IMR-90 (cell line): ENCODE results near the gene CHAT.

Experiments
- CEBPB ChIP-seq: IDR thresholded peaks from 2 replicates; pipeline ENCODE4 v1.6.1; 2012; ENCODE audit warnings: low read depth, low read length, improper control_type of control experiment
- CTCF ChIP-seq: conservative IDR thresholded peaks from 2 replicates; pipeline ENCODE4 v1.5.1; 2012; ENCODE audit warnings: mild to moderate bottlenecking, low read depth, low read length, improper control_type of control experiment
- POLR2A ChIP-seq: IDR thresholded peaks from 2 replicates; pipeline ENCODE4 v1.6.1; 2012; ENCODE audit warnings: mild to moderate bottlenecking, low read depth, low read length
- RAD21 ChIP-seq: IDR thresholded peaks from 2 replicates; pipeline ENCODE4 v1.6.1; 2012; ENCODE audit warnings: low read length, improper control_type of control experiment
- RFX5 ChIP-seq: IDR thresholded peaks from 2 replicates; pipeline ENCODE4 v1.8.0; 2012; ENCODE audit warnings: low read depth, mild to moderate bottlenecking, low read length, moderate library complexity
- SMC3 ChIP-seq: fragments of 150-350 bp; IDR thresholded peaks from 2 replicates; pipeline ENCODE4 v1.6.1; 2016; ENCODE audit warnings: low read depth, mild to moderate bottlenecking, antibody characterized with exemption, low read length, moderate library complexity
- USF2 ChIP-seq: fragments of 150-350 bp; IDR thresholded peaks from 2 replicates; pipeline ENCODE4 v1.6.1; 2017; ENCODE audit warnings: mild to moderate bottlenecking, antibody characterized with exemption, low read length, low read depth

- TF ChIP-seq POLR2A = no peak
- TF ChIP-seq CTCF = no peak
- TF ChIP-seq RFX5 = no peak
- TF ChIP-seq RAD21 = no peak
- no peak for TF ChIP-seq CEBPB
- TF ChIP-seq USF2 = no peak
- no peak for TF ChIP-seq SMC3
These were observed 17.9 kb upstream of the CHAT start for GRCh38 chr10:49595713-49596492.
